Heart left ventricle (tissue), 16 donors: ENCODE results near the gene APRT. TPM values are rescaled to one million over a fixed set of nuclear protein-coding genes. Genes with fewer than 3 reads are reported as not detected.
A peak's percentile ranks its signal among the peaks of the same experiment; 100 is the strongest.

ENCODE experiments used
- ATAC-seq, 4 donors: fragments of 200-7000 bp; cut with Tn5 transposase; one replicate each; pipeline ENCODE4 v1.9.1; 2020 to 2022; ENCODE audit warnings: moderate library complexity in 4 of 4, mild to moderate bottlenecking in 3 of 4, moderate number of reproducible peaks in 1 of 4
- DNase-seq, 5 donors: peaks; one replicate each; pipeline ENCODE4 v3.0.0-alpha.2; 2020
- H3K27ac ChIP-seq, 12 donors: fragments of 200-600 bp; sonication (generic) in 4 of 12; one replicate each; pipeline versions ENCODE4 v1.5.0 to v1.8.0; 2016 to 2022; ENCODE audit warnings: mild to moderate bottlenecking in 2 of 12
- H3K27me3 ChIP-seq, 9 donors: fragments of 200-600 bp; sonication (generic) in 2 of 9; one replicate each; pipeline versions ENCODE4 v1.5.1 to v1.8.0; 2016 to 2022; ENCODE audit warnings: mild to moderate bottlenecking in 3 of 9
- H3K36me3 ChIP-seq, 9 donors: fragments of 200-600 bp; sonication (generic) in 2 of 9; one replicate each; pipeline versions ENCODE4 v1.5.0 to v1.8.0; 2018 to 2022; ENCODE audit warnings: mild to moderate bottlenecking in 2 of 9
- H3K4me1 ChIP-seq, 12 donors: fragments of 200-600 bp; sonication (generic) in 4 of 12; one replicate each; pipeline versions ENCODE4 v1.5.0 to v1.8.0; 2016 to 2022; ENCODE audit warnings: mild to moderate bottlenecking in 3 of 12
- H3K4me3 ChIP-seq, 12 donors: fragments of 200-600 bp; sonication (generic) in 4 of 12; one replicate each; pipeline versions ENCODE4 v1.5.0 to v1.8.0; 2017 to 2022; ENCODE audit warnings: mild to moderate bottlenecking in 9 of 12, moderate library complexity in 4 of 12
- H3K9me3 ChIP-seq, 12 donors: fragments of 200-600 bp; sonication (generic) in 4 of 12; one replicate each; pipeline versions ENCODE4 v1.5.0 to v1.8.0; 2016 to 2022; ENCODE audit warnings: mild to moderate bottlenecking in 1 of 12
- CTCF ChIP-seq, 12 donors: fragments of 200-600 bp; sonication (generic) in 4 of 12; IDR thresholded peaks; one replicate each; pipeline versions ENCODE4 v1.5.0 to v1.8.0; 2018 to 2022; ENCODE audit warnings: antibody characterized with exemption in 12 of 12, mild to moderate bottlenecking in 5 of 12
- POLR2A ChIP-seq, 2 donors: fragments of 450-650 bp; IDR thresholded peaks; one replicate each; pipeline ENCODE4 v1.6.1; 2017; ENCODE audit warnings: antibody characterized with exemption in 2 of 2, mild to moderate bottlenecking in 2 of 2, moderate library complexity in 2 of 2
- WGBS, 4 donors: extraction: QIAGEN DNeasy Blood & Tissue Kit in 2 of 4; methylation state at CpG; one replicate each; pipeline versions ENCODE4 v1.1.5 to v1.1.7; 2013 to 2018; 5-methylcytosine and 5-hydroxymethylcytosine counted together
- intact Hi-C, 10 donors: fragments of 100-400 bp; cut with DNase I; formaldehyde crosslinking; loops; one replicate each; pipeline versions ENCODE4 v1.11.1 to v1.14.2; 2022
- polyA plus RNA-seq, 2 donors: library from polyadenylated mRNA; stranded (reverse); fragments of 200-250 nt; gene quantifications; one replicate each; pipeline ENCODE4 v1.2.3, GENCODE V29; 2013
- total RNA-seq, 9 donors: library from RNA; depleted of rRNA in 2 of 9; stranded (reverse); fragments of >200 nt in 2 of 9; fragmentation: NEBNext Ultra II Directional in 3 of 9; extraction: Animal tissue kit (Norgen Biotek cat#: 25700) in 3 of 9; gene quantifications; one replicate each; pipeline versions ENCODE4 v1.1.0 to v1.2.4, GENCODE V29; 2016 to 2023
- donor health status: ischemic (EF 13 %, LVEDD 7.1; RV severe dilation, severe dysfunction).
- donor health status: healthy with polysubstance abuse.
- donor health status: DM: no; HTN: yes; CAD: no.
- donor health status: DM: no; HTN: no; CAD: no.
- donor health status: ischemic (EF 25% LVEDD 6.9; RV normal size, moderate dysfunction).
- donor health status: ischemic (EF 25% LVEDD 5.7; RV mildly dilated, moderate dysfunction).
- donor health status: healthy.
- donor health status: DM: yes; HTN: yes; CAD: no.
- donor health status: ischemic (EF 35%, LVEDD 5.7; RV mildly dilated, moderate dysfunction).
- donor health status: nonischemic (EF 11% LVEDD 7.7; RV severe dilation, severe dysfunction).
- donor health status: DM: yes; HTN: yes; CAD: no.
- donor health status: PGD.
- donor health status: ischemic (EF 29% LVEDD 5.4; RV normal size, mild dysfunction).
- donor health status: nonischemic (EF 23%, LVEDD 6.1; RV moderate dilation, normal function).

APRT gene
- total and polyA plus RNA-seq, 11 donors: 26.6 to 129 (median 45.9) TPM

GRCh38 chr16:88761143-88761534 lies 50.6 kb downstream of the APRT start:
- H3K9me3 ChIP-seq: peaks cover 0 to 15% (median 0%) of the 10 kb centered on the region in 12 donors
- 90 to 95% (median 95%) methylated on average over 10 to 11 of the region's 11 CpGs for WGBS, 4 donors
- H3K36me3 ChIP-seq: peaks cover 0 to 4% (median 0%) of the 10 kb centered on the region in 9 donors
- ATAC-seq (no peak), DNase-seq (no peak)
- H3K27me3 ChIP-seq: no peaks in the 10 kb centered on the region
- no peak for TF ChIP-seq CTCF (IDR thresholded peaks at IDR 0.05)
- no peak for TF ChIP-seq POLR2A (IDR thresholded peaks at IDR 0.05)
- no peak overlapping the region for H3K4me3 ChIP-seq
- peak overlapping the region in 1 of 12 donors; percentile 92 for H3K27ac ChIP-seq
- peaks cover 0 to 30% (median 14%) of the 10 kb centered on the region in 12 donors for H3K4me1 ChIP-seq
- intact Hi-C loops: no loop called here

- Histone ChIP-seq H3K27me3 (no peaks in the 10 kb centered on the region), H3K36me3 (peaks cover 0 to 4% (median 0%) of the 10 kb centered on the region in 9 donors), H3K4me3 (no peak overlapping the region), H3K4me1 (peaks cover 0 to 30% (median 14%) of the 10 kb centered on the region in 12 donors), H3K9me3 (peaks cover 0 to 15% (median 0%) of the 10 kb centered on the region in 12 donors), H3K27ac (peak overlapping the region in 1 of 12 donors; percentile 92)
- intact Hi-C loops: no loop called here
- TF ChIP-seq CTCF (IDR thresholded peaks at IDR 0.05) (no peak), POLR2A (IDR thresholded peaks at IDR 0.05) (no peak)
- DNase-seq (no peak), ATAC-seq (no peak)
- 86 to 89% (median 88%) methylated on average over 15 to 24 of the region's 24 CpGs for WGBS, 4 donors
These were observed 51.1 kb downstream of the APRT start for GRCh38 chr16:88760424-88761142.

- TF ChIP-seq CTCF (IDR thresholded peaks at IDR 0.05): no peak
- no peak for TF ChIP-seq POLR2A (IDR thresholded peaks at IDR 0.05)
- Histone ChIP-seq H3K27me3 (no peaks in the 10 kb centered on the region), H3K4me1 (peaks cover 0 to 30% (median 14%) of the 10 kb centered on the region in 12 donors), H3K27ac (peak overlapping the region in 1 of 12 donors; percentile 92), H3K4me3 (no peak overlapping the region), H3K36me3 (peaks cover 0 to 4% (median 0%) of the 10 kb centered on the region in 9 donors), H3K9me3 (peaks cover 0 to 15% (median 0%) of the 10 kb centered on the region in 12 donors)
- intact Hi-C loops: no loop called here
- ATAC-seq (no peak), DNase-seq (no peak)
- WGBS, 4 donors: 92 to 96% (median 95%) methylated on average over 13 to 22 of the region's 22 CpGs
These were observed 51.8 kb downstream of the APRT start for GRCh38 chr16:88759976-88760350.

Other genes starting within 250 kb of the APRT start
- 10 to 100 TPM in 8 of 9 donors, 1 to 10 TPM in 1; 8.4 to 28.4 (median 21.9) TPM for gene ZC3H18, start 241.5 kb downstream of the APRT start, total RNA-seq
- 10 to 100 TPM; 20.5 to 23.7 TPM for gene ZC3H18, start 241.5 kb downstream of the APRT start, polyA plus RNA-seq
- not detected for gene IL17C, start 173.4 kb downstream of the APRT start, total RNA-seq
- not detected for gene IL17C, start 173.4 kb downstream of the APRT start, polyA plus RNA-seq
- 100 to 1,000 TPM in 1 of 9 donors, 10 to 100 TPM in 8; 22.6 to 227 (median 34.4) TPM for gene CYBA, start 160.9 kb downstream of the APRT start, total RNA-seq
- gene CYBA, start 160.9 kb downstream of the APRT start, polyA plus RNA-seq: 10 to 100 TPM; 46.5 to 48.8 TPM
- 10 to 100 TPM; 17.5 to 26.8 (median 20.6) TPM for gene MVD, start 148.8 kb downstream of the APRT start, total RNA-seq
- 10 to 100 TPM; 22.3 to 41.2 TPM for gene MVD, start 148.8 kb downstream of the APRT start, polyA plus RNA-seq
- gene SNAI3, start 125.4 kb downstream of the APRT start, total RNA-seq: 1 to 10 TPM in 6 of 9 donors, under 1 TPM in 3; 0.76 to 9.5 (median 1.4) TPM
- 1 to 10 TPM; 1.7 to 4.4 TPM for gene SNAI3, start 125.4 kb downstream of the APRT start, polyA plus RNA-seq
- 10 to 100 TPM in 8 of 9 donors, 1 to 10 TPM in 1; 9.3 to 28.5 (median 15.4) TPM for gene RNF166, start 105.5 kb downstream of the APRT start, total RNA-seq
- 10 to 100 TPM; 14.7 to 21.8 TPM for gene RNF166, start 105.5 kb downstream of the APRT start, polyA plus RNA-seq
- 10 to 100 TPM in 7 of 9 donors, 1 to 10 TPM in 2; 6.5 to 20.8 (median 12.3) TPM for gene CTU2, start 105.4 kb downstream of the APRT start, total RNA-seq
- gene CTU2, start 105.4 kb downstream of the APRT start, polyA plus RNA-seq: 10 to 100 TPM; 16.0 to 20.8 TPM
- 10 to 100 TPM; 14.2 to 59.7 (median 19.7) TPM for gene PIEZO1, start 26.7 kb downstream of the APRT start, total RNA-seq
- gene PIEZO1, start 26.7 kb downstream of the APRT start, polyA plus RNA-seq: 10 to 100 TPM; 31.2 to 45.0 TPM
- 1 to 10 TPM in 4 of 9 donors, under 1 TPM in 5; 0.23 to 6.1 (median 0.70) TPM for gene CDT1, start 8.1 kb downstream of the APRT start, total RNA-seq
- gene CDT1, start 8.1 kb downstream of the APRT start, polyA plus RNA-seq: under 1 TPM; 0.19 to 0.40 TPM
- gene GALNS, start 45.0 kb upstream of the APRT start, total RNA-seq: 10 to 100 TPM; 10.7 to 22.7 (median 13.3) TPM
- gene GALNS, start 45.0 kb upstream of the APRT start, polyA plus RNA-seq: 10 to 100 TPM; 14.1 to 16.4 TPM
- 10 to 100 TPM; 20.3 to 65.7 (median 44.2) TPM for gene TRAPPC2L, start 45.2 kb upstream of the APRT start, total RNA-seq
- 10 to 100 TPM; 30.3 to 51.3 TPM for gene TRAPPC2L, start 45.2 kb upstream of the APRT start, polyA plus RNA-seq
- not detected for gene PABPN1L, start 54.7 kb upstream of the APRT start, total RNA-seq
- not detected for gene PABPN1L, start 54.7 kb upstream of the APRT start, polyA plus RNA-seq
- gene CBFA2T3, start 165.3 kb upstream of the APRT start, total RNA-seq: 10 to 100 TPM in 2 of 9 donors, 1 to 10 TPM in 7; 5.0 to 12.0 (median 5.8) TPM
- gene CBFA2T3, start 165.3 kb upstream of the APRT start, polyA plus RNA-seq: 10 to 100 TPM in 1 of 2 donors, 1 to 10 TPM in 1; 5.5 to 11.1 TPM